ENCODE measurements around the gene MCMBP.
"Not testable (repeated sequence)": the region's sequence is repeated elsewhere in the genome, so short reads cannot be mapped to it uniquely, and the experiment has no call there.

The MCMBP gene

GRCh38 chr10:119806334-119807130 lies 66.1 kb downstream of the MCMBP start:
- Histone ChIP-seq H3K27me3 (ENCODE audit: control insufficient read depth, insufficient read depth, low read length) (no peaks in the 10 kb centered on the region), H3K27ac (ENCODE audit: low read depth, low read length) (no peak overlapping the region), H3K4me3 (ENCODE audit: low read depth, low read length) (no peak overlapping the region), H3K9me3 (ENCODE audit: control insufficient read depth, insufficient read depth, low read length) (no peaks in the 10 kb centered on the region), H3K9ac (ENCODE audit: low read depth, low read length) (no peak overlapping the region), H3K4me1 (ENCODE audit: control insufficient read depth, insufficient read depth, low read length) (no peaks in the 10 kb centered on the region), H3K36me3 (ENCODE audit: control insufficient read depth, insufficient read depth, low read length) (peaks cover 19% of the 10 kb centered on the region; the same call in 1 of the 2 replicates)

DNA sequence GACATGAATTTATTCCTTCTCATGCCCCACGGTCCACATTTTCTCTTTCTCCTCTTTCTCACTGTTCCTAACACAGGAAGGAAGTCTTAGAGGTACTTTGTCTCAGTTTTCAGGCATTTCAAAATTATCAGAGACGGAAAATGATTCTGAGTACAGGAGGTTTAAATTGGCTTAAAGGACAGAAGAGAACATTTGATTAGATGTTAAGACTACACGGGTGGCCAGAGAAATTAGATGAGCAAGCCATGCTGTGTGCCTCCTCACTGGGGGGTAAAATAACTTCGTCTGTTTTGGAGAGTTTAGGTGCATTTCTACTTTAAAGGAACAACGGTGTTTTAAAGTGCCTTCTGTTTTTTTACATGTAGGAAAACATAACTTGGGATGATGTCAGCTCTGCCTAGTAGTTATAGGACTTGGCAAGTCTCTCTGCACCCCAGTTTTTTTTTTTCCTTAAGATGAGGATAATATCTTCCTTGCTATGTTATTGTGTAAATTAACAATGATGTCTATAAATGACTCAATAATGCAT lies 66.9 kb downstream of the MCMBP start:
- Histone ChIP-seq H3K27ac (ENCODE audit: low read depth, low read length) (no peak overlapping the region), H3K4me1 (ENCODE audit: control insufficient read depth, insufficient read depth, low read length) (no peaks in the 10 kb centered on the region), H3K27me3 (ENCODE audit: control insufficient read depth, insufficient read depth, low read length) (no peaks in the 10 kb centered on the region), H3K9me3 (ENCODE audit: control insufficient read depth, insufficient read depth, low read length) (no peaks in the 10 kb centered on the region), H3K4me3 (ENCODE audit: low read depth, low read length) (no peak overlapping the region), H3K9ac (ENCODE audit: low read depth, low read length) (no peak overlapping the region), H3K36me3 (ENCODE audit: control insufficient read depth, insufficient read depth, low read length) (peaks cover 19% of the 10 kb centered on the region; the same call in 1 of the 2 replicates)

DNA sequence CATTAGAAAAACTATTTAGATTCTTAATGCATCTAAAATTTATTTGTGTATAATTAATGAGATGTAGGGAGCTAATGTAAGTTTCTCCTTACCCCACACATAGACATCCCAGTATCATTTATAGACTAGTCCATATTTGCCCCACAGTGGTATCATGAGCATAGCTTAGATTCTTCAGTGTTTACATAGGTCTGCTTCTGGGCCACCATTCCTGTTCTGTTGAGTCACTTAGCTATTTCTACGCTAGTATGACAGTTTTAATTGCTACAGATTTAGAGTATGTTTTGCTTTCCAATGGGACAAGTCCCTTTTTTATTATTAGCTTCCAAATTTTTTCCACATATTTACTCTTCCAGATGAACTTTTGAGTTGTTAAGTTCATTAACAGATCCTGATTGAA lies 69.4 kb downstream of the MCMBP start:
- no peaks in the 10 kb centered on the region for H3K4me1 ChIP-seq (ENCODE audit: control insufficient read depth, insufficient read depth, low read length)
- no peaks in the 10 kb centered on the region for H3K27me3 ChIP-seq (ENCODE audit: control insufficient read depth, insufficient read depth, low read length)
- H3K9me3 ChIP-seq (ENCODE audit: control insufficient read depth, insufficient read depth, low read length) = no peaks in the 10 kb centered on the region
- H3K36me3 ChIP-seq (ENCODE audit: control insufficient read depth, insufficient read depth, low read length) = peaks cover 15% of the 10 kb centered on the region; the same call in 1 of the 2 replicates
- no peak overlapping the region for H3K4me3 ChIP-seq (ENCODE audit: low read depth, low read length)
- no peak overlapping the region for H3K9ac ChIP-seq (ENCODE audit: low read depth, low read length)
- no peak overlapping the region for H3K27ac ChIP-seq (ENCODE audit: low read depth, low read length)

GRCh38 chr10:119801998-119802538 lies 70.6 kb downstream of the MCMBP start:
- Histone ChIP-seq H3K9ac (ENCODE audit: low read depth, low read length) (no peak overlapping the region), H3K27ac (ENCODE audit: low read depth, low read length) (no peak overlapping the region), H3K4me3 (ENCODE audit: low read depth, low read length) (no peak overlapping the region), H3K36me3 (ENCODE audit: control insufficient read depth, insufficient read depth, low read length) (peaks cover 20% of the 10 kb centered on the region), H3K4me1 (ENCODE audit: control insufficient read depth, insufficient read depth, low read length) (no peaks in the 10 kb centered on the region), H3K27me3 (ENCODE audit: control insufficient read depth, insufficient read depth, low read length) (no peaks in the 10 kb centered on the region), H3K9me3 (ENCODE audit: control insufficient read depth, insufficient read depth, low read length) (no peaks in the 10 kb centered on the region)

- Histone ChIP-seq H3K9ac (ENCODE audit: low read depth, low read length) (no peak overlapping the region), H3K27ac (ENCODE audit: low read depth, low read length) (no peak overlapping the region), H3K9me3 (ENCODE audit: control insufficient read depth, insufficient read depth, low read length) (no peaks in the 10 kb centered on the region), H3K27me3 (ENCODE audit: control insufficient read depth, insufficient read depth, low read length) (no peaks in the 10 kb centered on the region), H3K4me3 (ENCODE audit: low read depth, low read length) (no peak overlapping the region), H3K36me3 (ENCODE audit: control insufficient read depth, insufficient read depth, low read length) (peaks cover 24% of the 10 kb centered on the region), H3K4me1 (ENCODE audit: control insufficient read depth, insufficient read depth, low read length) (no peaks in the 10 kb centered on the region)
These were observed 71.5 kb downstream of the MCMBP start for GRCh38 chr10:119801176-119801575.

DNA sequence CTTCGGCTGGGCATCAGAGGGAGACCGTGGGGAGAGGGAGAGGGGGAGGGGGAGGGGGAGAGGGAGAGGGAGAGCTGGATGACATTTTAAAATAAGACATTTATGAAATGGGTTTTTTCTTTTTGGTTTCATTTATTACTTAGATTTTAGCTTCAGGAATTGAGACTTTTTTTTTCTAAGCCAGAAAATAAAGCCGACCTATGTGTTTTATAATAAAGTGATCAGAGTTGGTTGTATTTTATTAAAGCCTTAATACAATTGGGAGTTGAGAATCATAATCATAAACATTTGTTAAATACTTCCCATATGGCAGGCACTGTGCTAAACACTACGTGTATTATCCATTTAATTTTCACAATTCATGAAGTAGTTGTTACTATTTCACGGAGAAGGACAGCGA lies 76.6 kb downstream of the MCMBP start:
- no peaks in the 10 kb centered on the region for H3K27me3 ChIP-seq (ENCODE audit: control insufficient read depth, insufficient read depth, low read length)
- no peak overlapping the region for H3K4me3 ChIP-seq (ENCODE audit: low read depth, low read length)
- H3K36me3 ChIP-seq (ENCODE audit: control insufficient read depth, insufficient read depth, low read length) = peaks cover 14% of the 10 kb centered on the region
- H3K9me3 ChIP-seq (ENCODE audit: control insufficient read depth, insufficient read depth, low read length) = no peaks in the 10 kb centered on the region
- H3K27ac ChIP-seq (ENCODE audit: low read depth, low read length) = no peak overlapping the region
- no peaks in the 10 kb centered on the region for H3K4me1 ChIP-seq (ENCODE audit: control insufficient read depth, insufficient read depth, low read length)
- H3K9ac ChIP-seq (ENCODE audit: low read depth, low read length) = no peak overlapping the region

DNA sequence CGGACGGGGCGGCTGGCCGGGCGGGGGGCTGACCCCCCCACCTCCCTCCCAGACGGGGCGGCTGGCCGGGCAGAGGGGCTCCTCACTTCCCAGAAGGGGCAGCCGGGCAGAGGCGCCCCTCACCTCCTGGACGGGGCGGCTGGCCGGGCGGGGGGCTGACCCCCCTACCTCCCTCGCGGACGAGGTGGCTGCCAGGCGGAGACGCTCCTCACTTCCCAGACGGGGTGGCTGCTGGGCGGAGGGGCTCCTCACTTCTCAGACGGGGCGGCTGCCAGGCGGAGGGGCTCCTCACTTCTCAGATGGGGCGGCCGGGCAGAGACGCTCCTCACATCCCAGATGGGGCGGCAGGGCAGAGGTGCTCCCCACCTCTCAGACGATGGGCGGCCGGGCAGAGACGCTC lies 77.5 kb downstream of the MCMBP start:
- peaks cover 14% of the 10 kb centered on the region for H3K36me3 ChIP-seq (ENCODE audit: control insufficient read depth, insufficient read depth, low read length)
- not testable (repeated sequence) for H3K9me3 ChIP-seq (ENCODE audit: control insufficient read depth, insufficient read depth, low read length); H3K9ac ChIP-seq (ENCODE audit: low read depth, low read length); H3K27me3 ChIP-seq (ENCODE audit: control insufficient read depth, insufficient read depth, low read length); H3K27ac ChIP-seq (ENCODE audit: low read depth, low read length); H3K4me3 ChIP-seq (ENCODE audit: low read depth, low read length); H3K4me1 ChIP-seq (ENCODE audit: control insufficient read depth, insufficient read depth, low read length)

DNA sequence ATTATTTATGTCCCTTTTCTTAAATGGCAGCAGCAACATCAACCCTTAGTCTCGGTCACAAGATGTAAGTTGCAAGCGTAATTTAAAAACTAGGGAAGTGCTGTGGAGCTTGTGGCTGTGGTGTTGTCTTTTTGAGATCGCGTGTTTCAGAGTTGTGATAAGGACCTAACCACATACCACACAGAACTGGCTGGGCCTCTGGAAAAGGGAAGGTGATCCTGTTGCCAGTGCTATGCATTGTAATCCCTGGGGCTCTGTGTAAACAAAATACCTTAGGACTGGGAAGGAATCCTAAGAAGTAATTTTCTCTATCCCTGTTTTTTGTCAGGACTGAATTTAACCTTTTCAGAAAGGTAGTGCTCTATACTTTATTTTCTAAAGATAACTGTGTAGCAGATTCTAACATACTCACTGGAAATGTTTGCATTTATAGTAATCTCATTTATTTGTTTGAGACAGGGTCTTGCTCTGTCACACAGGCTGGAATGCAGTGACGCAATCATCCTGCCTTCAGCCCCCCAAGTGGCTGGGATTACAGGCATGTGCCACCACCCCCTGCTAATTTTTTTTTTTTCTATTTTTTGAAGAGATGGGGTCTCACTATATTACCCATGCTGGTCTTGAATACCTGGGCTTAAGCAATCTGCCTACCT lies 86.4 kb downstream of the MCMBP start:
- Histone ChIP-seq H3K27me3 (ENCODE audit: control insufficient read depth, insufficient read depth, low read length) (no peaks in the 10 kb centered on the region), H3K4me3 (ENCODE audit: low read depth, low read length) (peak overlapping the region; percentile 38; the same call in 1 of the 2 replicates), H3K36me3 (ENCODE audit: control insufficient read depth, insufficient read depth, low read length) (no peaks in the 10 kb centered on the region), H3K9ac (ENCODE audit: low read depth, low read length) (peak overlapping the region; percentile 46), H3K4me1 (ENCODE audit: control insufficient read depth, insufficient read depth, low read length) (peaks cover 26% of the 10 kb centered on the region), H3K9me3 (ENCODE audit: control insufficient read depth, insufficient read depth, low read length) (no peaks in the 10 kb centered on the region), H3K27ac (ENCODE audit: low read depth, low read length) (peak overlapping the region; percentile 93)

DNA sequence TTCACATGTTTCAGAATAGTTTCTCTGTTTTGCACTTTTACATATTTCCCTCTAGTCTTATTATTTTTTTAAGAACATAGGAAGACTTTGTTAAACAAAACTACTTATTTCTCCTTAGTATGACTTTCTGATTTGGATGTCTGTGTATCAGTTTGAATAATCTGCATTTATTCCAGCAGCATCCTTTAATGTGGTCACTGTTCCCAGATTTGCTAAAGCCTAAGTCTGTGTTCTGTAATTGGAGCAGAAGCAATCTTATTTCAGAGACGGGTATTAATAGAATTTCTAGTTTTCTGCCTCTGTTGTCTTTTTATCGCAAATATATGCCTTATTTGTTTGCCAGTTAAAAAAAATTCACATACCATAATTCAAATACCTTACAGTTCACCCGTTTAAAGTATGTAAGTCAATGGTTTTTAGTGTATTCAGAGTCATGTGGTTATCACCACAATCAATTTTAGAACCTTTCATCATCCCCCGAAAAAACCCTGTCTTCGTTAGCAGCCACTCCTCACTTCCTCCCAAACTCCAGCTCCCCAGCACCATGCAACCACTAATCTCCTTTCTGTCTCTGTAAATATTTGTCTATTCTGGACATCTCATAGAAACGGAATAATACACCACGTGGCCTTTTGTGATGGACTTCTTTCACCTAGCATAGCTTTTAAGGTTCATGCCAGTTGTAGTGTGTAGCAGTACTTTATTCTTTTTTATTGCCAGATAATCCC lies 88.1 kb downstream of the MCMBP start:
- Histone ChIP-seq H3K4me3 (ENCODE audit: low read depth, low read length) (no peak overlapping the region), H3K4me1 (ENCODE audit: control insufficient read depth, insufficient read depth, low read length) (peaks cover 24% of the 10 kb centered on the region), H3K27ac (ENCODE audit: low read depth, low read length) (no peak overlapping the region), H3K9ac (ENCODE audit: low read depth, low read length) (no peak overlapping the region), H3K27me3 (ENCODE audit: control insufficient read depth, insufficient read depth, low read length) (no peaks in the 10 kb centered on the region), H3K9me3 (ENCODE audit: control insufficient read depth, insufficient read depth, low read length) (no peaks in the 10 kb centered on the region), H3K36me3 (ENCODE audit: control insufficient read depth, insufficient read depth, low read length) (no peaks in the 10 kb centered on the region)

DNA sequence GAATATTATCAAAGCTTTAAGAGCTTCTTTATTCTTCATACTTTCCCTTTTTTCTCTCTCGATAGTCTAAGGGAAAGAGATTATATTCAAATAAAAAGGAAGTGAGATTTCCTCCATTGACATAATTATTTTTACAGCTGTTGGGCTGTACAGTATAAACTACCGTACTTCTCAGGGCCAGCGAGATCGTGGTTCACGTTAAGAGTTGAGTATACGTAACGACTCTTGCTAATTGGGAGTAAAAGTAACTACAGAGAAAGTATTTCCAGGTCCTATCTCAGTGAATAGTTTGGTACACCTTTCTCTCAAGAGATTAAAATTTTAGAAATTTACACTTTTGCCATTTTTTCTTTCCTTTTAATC lies 89.0 kb downstream of the MCMBP start:
- Histone ChIP-seq H3K4me1 (ENCODE audit: control insufficient read depth, insufficient read depth, low read length) (peaks cover 22% of the 10 kb centered on the region), H3K27ac (ENCODE audit: low read depth, low read length) (no peak overlapping the region)

More for the DNA sequence above, 89.0 kb downstream of the MCMBP start:
- Histone ChIP-seq H3K9me3 (ENCODE audit: control insufficient read depth, insufficient read depth, low read length) (no peaks in the 10 kb centered on the region), H3K4me3 (ENCODE audit: low read depth, low read length) (no peak overlapping the region), H3K36me3 (ENCODE audit: control insufficient read depth, insufficient read depth, low read length) (no peaks in the 10 kb centered on the region), H3K27me3 (ENCODE audit: control insufficient read depth, insufficient read depth, low read length) (no peaks in the 10 kb centered on the region), H3K9ac (ENCODE audit: low read depth, low read length) (no peak overlapping the region)

All from HUES48 (cell line).